HEK293 (cell line): ENCODE results near the gene CCNG1.

Experiments used
- CTCF ChIA-PET: fragments of 350-600 bp; formaldehyde crosslinking; extraction: SDS; loops from one replicate; lab custom pipeline; 2021; ENCODE audit warnings: antibody characterized with exemption; lab: Yijun Ruan, JAX
- POLR2A ChIA-PET: fragments of 300-600 bp; formaldehyde crosslinking; extraction: SDS; loops from one replicate; lab custom pipeline; 2020; ENCODE audit warnings: antibody characterized with exemption, inconsistent platforms; lab: Yijun Ruan, JAX
- H3K27ac ChIP-seq: fragments of 200-500 bp; sonication (Bioruptor generic); 2 replicates; pipeline ENCODE4 v1.5.1; 2014; ENCODE audit warnings: low read depth, low read length, control low read depth, inconsistent platforms; ENCODE audit errors: extremely low read depth
- H3K36me3 ChIP-seq, 2 experiments: fragments of 200-500 bp in 1 of 2; sonication (Bioruptor generic) in 1 of 2; 1 replicate in 1 of 2; 2 replicates in 1 of 2; pipeline ENCODE4 v1.5.1; 2014 to 2017; ENCODE audit warnings: inconsistent platforms in 2 of 2, low read length in 2 of 2; ENCODE audit not compliant: control insufficient read depth in 2 of 2, insufficient read depth in 1 of 2
- H3K4me1 ChIP-seq: fragments of 200-500 bp; sonication (Bioruptor generic); 2 replicates; pipeline ENCODE4 v1.5.1; 2014; ENCODE audit warnings: mild to moderate bottlenecking, low read length, inconsistent platforms; ENCODE audit not compliant: control insufficient read depth, insufficient read depth
- H3K4me3 ChIP-seq: 2 replicates; pipeline ENCODE4 v1.5.1; 2011; ENCODE audit warnings: low read depth, mild to moderate bottlenecking, control low read depth, low read length, moderate library complexity
- H3K9me3 ChIP-seq: fragments of 200-500 bp; sonication (Bioruptor generic); 2 replicates; pipeline ENCODE4 v1.5.1; 2014; ENCODE audit warnings: low read depth, low read length, inconsistent platforms; ENCODE audit not compliant: control insufficient read depth, insufficient read depth
- SALL2 ChIP-seq: fragments of 450-650 bp; formaldehyde crosslinking; IDR thresholded peaks from 2 replicates; pipeline ENCODE4 v1.5.0; 2017; ENCODE audit warnings: missing biosample characterization, mild to moderate bottlenecking, missing genetic modification characterization, borderline replicate concordance
- SETDB1 ChIP-seq: IDR thresholded peaks from one replicate; pipeline ENCODE4 v1.6.1; 2017; ENCODE audit warnings: mild to moderate bottlenecking, low read length, moderate library complexity, mixed read lengths; ENCODE audit not compliant: insufficient read length
- TRIM28 ChIP-seq: IDR thresholded peaks from 2 replicates; pipeline ENCODE4 v1.6.1; 2011; ENCODE audit warnings: low read length, control low read depth, borderline replicate concordance
- ZBTB17 ChIP-seq: fragments of 450-650 bp; formaldehyde crosslinking; IDR thresholded peaks from 2 replicates; pipeline ENCODE4 v1.5.1; 2016; ENCODE audit warnings: missing biosample characterization, missing genetic modification characterization
- ZFP41 ChIP-seq: fragments of 450-650 bp; formaldehyde crosslinking; IDR thresholded peaks from 2 replicates; pipeline ENCODE4 v1.5.1; 2016; ENCODE audit warnings: missing biosample characterization, missing genetic modification characterization, borderline replicate concordance
- ZNF132 ChIP-seq: fragments of 450-650 bp; formaldehyde crosslinking; IDR thresholded peaks from 2 replicates; pipeline ENCODE4 v1.5.1; 2017; ENCODE audit warnings: missing biosample characterization, missing genetic modification characterization, borderline replicate concordance
- ZNF266 ChIP-seq: fragments of 450-650 bp; formaldehyde crosslinking; IDR thresholded peaks from 2 replicates; pipeline ENCODE4 v1.5.1; 2016; ENCODE audit warnings: missing biosample characterization, missing genetic modification characterization, low read depth
- ZNF292 ChIP-seq: fragments of 450-650 bp; formaldehyde crosslinking; IDR thresholded peaks from 2 replicates; pipeline ENCODE4 v1.5.1; 2016; ENCODE audit warnings: low read depth, missing biosample characterization, missing genetic modification characterization, borderline replicate concordance
- ZNF335 ChIP-seq: fragments of 450-650 bp; formaldehyde crosslinking; conservative IDR thresholded peaks from 2 replicates; pipeline ENCODE4 v1.5.1; 2016; ENCODE audit warnings: missing biosample characterization, missing genetic modification characterization
- ZNF394 ChIP-seq: fragments of 450-650 bp; formaldehyde crosslinking; IDR thresholded peaks from 2 replicates; pipeline ENCODE4 v1.5.1; 2016; ENCODE audit warnings: missing biosample characterization, missing genetic modification characterization, mild to moderate bottlenecking, moderate library complexity, borderline replicate concordance
- ZNF501 ChIP-seq: fragments of 450-650 bp; formaldehyde crosslinking; IDR thresholded peaks from 2 replicates; pipeline ENCODE4 v1.5.1; 2016; ENCODE audit warnings: missing biosample characterization, missing genetic modification characterization
- ZNF510 ChIP-seq: fragments of 450-650 bp; formaldehyde crosslinking; IDR thresholded peaks from 2 replicates; pipeline ENCODE4 v1.5.1; 2018; ENCODE audit warnings: mild to moderate bottlenecking, missing genetic modification characterization, missing biosample characterization; ENCODE audit not compliant: insufficient replicate concordance
- ZNF548 ChIP-seq: fragments of 450-650 bp; formaldehyde crosslinking; IDR thresholded peaks from 2 replicates; pipeline ENCODE4 v1.5.1; 2016; ENCODE audit warnings: missing biosample characterization, missing genetic modification characterization
- ZNF747 ChIP-seq: fragments of 450-650 bp; formaldehyde crosslinking; IDR thresholded peaks from 2 replicates; pipeline ENCODE4 v1.5.1; 2016; ENCODE audit warnings: missing biosample characterization, missing genetic modification characterization
- ZSCAN23 ChIP-seq: fragments of 450-650 bp; formaldehyde crosslinking; IDR thresholded peaks from 2 replicates; pipeline ENCODE4 v1.5.1; 2016; ENCODE audit warnings: missing biosample characterization, missing genetic modification characterization

The CCNG1 gene

DNA sequence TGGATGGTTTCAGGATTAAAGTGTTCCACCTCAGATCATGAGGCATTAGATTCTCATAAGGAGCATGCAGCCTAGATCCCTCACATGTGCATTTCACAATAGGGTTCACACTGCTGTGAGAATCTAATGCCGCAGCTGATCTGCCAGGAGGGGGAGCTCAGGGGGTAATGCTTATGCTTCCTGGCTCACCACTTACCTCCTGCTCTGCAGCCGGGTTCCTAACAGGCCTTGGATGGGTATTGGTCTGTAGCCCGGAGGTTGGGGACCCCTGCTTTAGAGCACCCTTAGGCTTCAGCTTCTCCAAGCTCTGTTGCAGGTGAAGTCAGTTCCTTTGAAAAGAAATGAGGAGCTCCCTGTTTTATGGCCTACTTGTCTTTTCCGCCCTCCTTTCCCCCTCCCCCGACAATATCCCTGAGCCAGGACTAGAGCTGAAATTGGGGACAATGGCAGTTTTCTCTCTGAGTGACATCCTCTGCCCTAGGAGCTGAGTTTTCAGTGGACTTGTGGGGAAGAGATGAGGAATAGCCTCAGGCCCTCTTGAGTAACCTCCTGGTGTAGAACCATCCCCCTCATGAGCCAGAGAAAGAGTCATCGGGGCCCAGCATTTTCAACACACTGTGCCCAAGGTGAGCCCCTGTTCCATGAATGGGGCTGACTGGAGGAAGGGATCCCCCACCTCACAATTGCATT is 51.8 kb downstream of the CCNG1 start:
- no peaks in the 10 kb centered on the region for H3K9me3 ChIP-seq
- TF ChIP-seq ZNF747 (no peak), TRIM28 (peak; percentile 65; the same call in 1 of the 2 replicates)
- TF ChIP-seq, all 188 proteins: peak for 1
- Histone ChIP-seq H3K4me1 (no peaks in the 10 kb centered on the region), H3K27ac (no peak overlapping the region), H3K4me3 (no peak overlapping the region), H3K36me3 (peaks cover 56 to 75% of the 10 kb centered on the region in 2 experiments)
- POLR2A ChIA-PET = no interaction called here
- CTCF ChIA-PET = interaction anchor here (0.6 to 1.4 kb wide), 3 partner anchors 10 to 20 kb away, joined by 3 to 5 read pairs (median 3); no protein-coding TSS in a partner anchor

DNA sequence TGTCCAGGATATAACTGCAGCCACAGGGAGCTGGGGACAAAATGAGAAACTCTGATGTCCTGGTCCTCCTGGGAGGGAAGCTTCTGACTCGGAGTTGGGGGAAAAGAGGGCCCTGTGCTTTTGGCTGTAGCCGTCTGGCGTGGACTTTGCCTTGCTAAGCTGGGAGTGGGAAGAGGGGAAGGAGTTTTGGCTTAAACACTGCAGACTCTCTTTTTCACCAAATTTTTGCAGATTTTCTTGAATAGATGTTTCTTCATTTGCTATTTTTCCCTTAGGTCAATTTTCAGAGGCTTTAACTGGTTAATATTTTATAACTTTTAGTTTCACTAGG is 52.3 kb downstream of the CCNG1 start:
- Histone ChIP-seq H3K27ac (no peak overlapping the region), H3K9me3 (no peaks in the 10 kb centered on the region), H3K4me1 (no peaks in the 10 kb centered on the region), H3K36me3 (peaks cover 50 to 71% of the 10 kb centered on the region in 2 experiments)
- POLR2A ChIA-PET = interaction anchor here (0.9 kb wide), 1 partner anchor 29 kb away, joined by 3 read pairs; the partner anchor contains the start of genes HMMR and NUDCD2
- TF ChIP-seq ZNF292 (tag by site-specific recombination) (no peak), SETDB1 (no peak), ZNF510 (no peak), ZBTB17 (tag by site-specific recombination) (no peak), ZNF132 (tag by site-specific recombination) (no peak), ZNF266 (tag by site-specific recombination) (no peak), ZSCAN23 (tag by site-specific recombination) (no peak), SALL2 (tag by site-specific recombination) (no peak), ZNF335 (tag by site-specific recombination) (no peak), ZNF548 (no peak), ZNF501 (no peak), ZNF394 (tag by site-specific recombination) (no peak), ZFP41 (tag by site-specific recombination) (no peak)
- TF ChIP-seq, all 188 proteins: peak for 0
- H3K4me3 ChIP-seq = no peak overlapping the region
- CTCF ChIA-PET = interaction anchor here (0.6 to 1.4 kb wide), 2 partner anchors 10 to 16 kb away, joined by 3 to 5 read pairs; no protein-coding TSS in a partner anchor
